Mucosa of gallbladder (tissue), 1 donor: Measurements from ENCODE around the gene VGLL3. TPM values are rescaled to one million over a fixed set of nuclear protein-coding genes. Genes with fewer than 3 reads are reported as not detected.
A peak's percentile ranks its signal among the peaks of the same experiment; 100 is the strongest.

ENCODE experiments used
- DNase-seq: peaks from one replicate; pipeline ENCODE4 v3.0.0-alpha.2; 2020; ENCODE audit warnings: low spot score
- total RNA-seq: library from RNA; stranded (reverse); gene quantifications from one replicate; pipeline ENCODE4 v1.2.1, GENCODE V29; 2021
- donor health status: DM: no; HTN: no; CAD: no.

The VGLL3 gene
- total RNA-seq, 1 donor from 2014 or later = 39.2 TPM

GRCh38 chr3:86950717-86951116, 40.2 kb downstream of the VGLL3 start:
- DNase-seq = no peak

- DNase-seq = no peak
These were observed 41.1 kb downstream of the VGLL3 start for GRCh38 chr3:86949850-86950249.

GRCh38 chr3:86948822-86949221, 42.1 kb downstream of the VGLL3 start:
- DNase-seq = no peak

GRCh38 chr3:86942206-86942605, 48.7 kb downstream of the VGLL3 start:
- no peak for DNase-seq

- no peak for DNase-seq
These were observed 52.4 kb downstream of the VGLL3 start for GRCh38 chr3:86938416-86939105.

- DNase-seq = peak; percentile 27
These were observed 53.6 kb downstream of the VGLL3 start for GRCh38 chr3:86937306-86937791.

- DNase-seq = no peak
These were observed 56.1 kb downstream of the VGLL3 start for GRCh38 chr3:86934851-86935250.

- DNase-seq = no peak
These were observed 60.1 kb downstream of the VGLL3 start for GRCh38 chr3:86930831-86931230.

- no peak for DNase-seq
These were observed 60.8 kb downstream of the VGLL3 start for GRCh38 chr3:86930181-86930580.

GRCh38 chr3:86929046-86929445, 61.9 kb downstream of the VGLL3 start:
- no peak for DNase-seq

GRCh38 chr3:86923071-86923491, 67.9 kb downstream of the VGLL3 start:
- DNase-seq = no peak

GRCh38 chr3:86921971-86922680, 68.8 kb downstream of the VGLL3 start:
- no peak for DNase-seq

- no peak for DNase-seq
These were observed 76.3 kb downstream of the VGLL3 start for GRCh38 chr3:86914670-86915069.

GRCh38 chr3:86913160-86913559, 77.8 kb downstream of the VGLL3 start:
- DNase-seq = no peak

GRCh38 chr3:86895202-86895601, 95.7 kb downstream of the VGLL3 start:
- no peak for DNase-seq

GRCh38 chr3:86890741-86891396, 100.1 kb downstream of the VGLL3 start:
- no peak for DNase-seq

Other genes with a start within 250 kb of the VGLL3 start
- gene CHMP2B, start 236.2 kb upstream of the VGLL3 start, total RNA-seq = 54.0 TPM